MM.1S (cell line): Measurements from ENCODE around the gene AUH.

Source experiments
- EZH2phosphoT487 ChIP-seq: fragments of 300-600 bp; sonication (generic); IDR thresholded peaks from 2 replicates; pipeline ENCODE4 v1.6.1; 2018; ENCODE audit warnings: antibody characterized with exemption, low read length
- TF ChIP-seq, protein P1 (sequence below): fragments of 300-600 bp; sonication (generic); IDR thresholded peaks from 2 replicates; pipeline ENCODE4 v1.5.1; 2016; ENCODE audit warnings: antibody characterized with exemption, low read length, mixed read lengths

DNA sequence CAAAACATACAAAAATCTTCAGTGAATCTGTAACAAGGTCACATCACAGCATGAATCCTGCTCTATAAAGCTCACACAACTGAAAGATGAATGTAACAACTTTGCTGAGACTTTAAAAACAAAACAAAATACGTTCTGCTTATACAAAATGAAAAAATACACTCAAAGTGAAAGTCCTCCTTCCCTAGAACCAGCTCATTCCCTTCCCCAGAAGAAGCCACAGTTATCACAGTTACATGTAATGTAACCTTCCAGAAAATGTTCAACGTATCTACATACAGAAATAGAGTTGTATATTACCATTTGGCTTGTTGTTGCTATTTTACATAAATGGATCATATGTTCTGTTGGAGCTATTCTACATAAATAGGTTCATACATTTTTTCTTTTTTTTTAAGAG, 2.6 kb downstream of the AUH start:
- no peak for TF ChIP-seq EZH2phosphoT487
- TF ChIP-seq, protein P1, sequence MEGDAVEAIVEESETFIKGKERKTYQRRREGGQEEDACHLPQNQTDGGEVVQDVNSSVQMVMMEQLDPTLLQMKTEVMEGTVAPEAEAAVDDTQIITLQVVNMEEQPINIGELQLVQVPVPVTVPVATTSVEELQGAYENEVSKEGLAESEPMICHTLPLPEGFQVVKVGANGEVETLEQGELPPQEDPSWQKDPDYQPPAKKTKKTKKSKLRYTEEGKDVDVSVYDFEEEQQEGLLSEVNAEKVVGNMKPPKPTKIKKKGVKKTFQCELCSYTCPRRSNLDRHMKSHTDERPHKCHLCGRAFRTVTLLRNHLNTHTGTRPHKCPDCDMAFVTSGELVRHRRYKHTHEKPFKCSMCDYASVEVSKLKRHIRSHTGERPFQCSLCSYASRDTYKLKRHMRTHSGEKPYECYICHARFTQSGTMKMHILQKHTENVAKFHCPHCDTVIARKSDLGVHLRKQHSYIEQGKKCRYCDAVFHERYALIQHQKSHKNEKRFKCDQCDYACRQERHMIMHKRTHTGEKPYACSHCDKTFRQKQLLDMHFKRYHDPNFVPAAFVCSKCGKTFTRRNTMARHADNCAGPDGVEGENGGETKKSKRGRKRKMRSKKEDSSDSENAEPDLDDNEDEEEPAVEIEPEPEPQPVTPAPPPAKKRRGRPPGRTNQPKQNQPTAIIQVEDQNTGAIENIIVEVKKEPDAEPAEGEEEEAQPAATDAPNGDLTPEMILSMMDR, result no peak
